ENCODE results near the gene STX12. TPM values are rescaled to one million over a fixed set of nuclear protein-coding genes. Genes with fewer than 3 reads are reported as not detected.
"Not testable (repeated sequence)": the region's sequence is repeated elsewhere in the genome, so short reads cannot be mapped to it uniquely, and the experiment has no call there.

STX12 gene
- total RNA-seq, 1 donor from 2014 or later = 47.7 TPM

GRCh38 chr1:27868932-27869718 lies 96.1 kb downstream of the STX12 start:
- no peak for TF ChIP-seq CTCF (IDR thresholded peaks at IDR 0.05; ENCODE audit: partially characterized antibody, unreplicated experiment)
- Mint-ChIP-seq H3K4me1 (ENCODE audit: low read depth, unreplicated experiment) (no peaks in the 10 kb centered on the region), H3K27ac (ENCODE audit: unreplicated experiment) (no peak overlapping the region), H3K4me3 (ENCODE audit: unreplicated experiment) (no peak overlapping the region), H3K9me3 (ENCODE audit: unreplicated experiment) (peaks cover 4% of the 10 kb centered on the region), H3K36me3 (ENCODE audit: unreplicated experiment) (no peaks in the 10 kb centered on the region), H3K27me3 (ENCODE audit: unreplicated experiment) (peaks cover 9% of the 10 kb centered on the region)
- DNase-seq = no peak

GRCh38 chr1:27869719-27870085 lies 96.7 kb downstream of the STX12 start:
- no peaks in the 10 kb centered on the region for H3K4me1 Mint-ChIP-seq (ENCODE audit: low read depth, unreplicated experiment)
- no peak for TF ChIP-seq CTCF (IDR thresholded peaks at IDR 0.05; ENCODE audit: partially characterized antibody, unreplicated experiment)
- H3K36me3 Mint-ChIP-seq (ENCODE audit: unreplicated experiment) = no peaks in the 10 kb centered on the region
- no peak overlapping the region for H3K4me3 Mint-ChIP-seq (ENCODE audit: unreplicated experiment)
- DNase-seq = no peak
- H3K27me3 Mint-ChIP-seq (ENCODE audit: unreplicated experiment) = peaks cover 9% of the 10 kb centered on the region
- peaks cover 4% of the 10 kb centered on the region for H3K9me3 Mint-ChIP-seq (ENCODE audit: unreplicated experiment)
- H3K27ac Mint-ChIP-seq (ENCODE audit: unreplicated experiment) = no peak overlapping the region

GRCh38 chr1:27871076-27871475 lies 98.1 kb downstream of the STX12 start:
- not testable (repeated sequence) for H3K36me3 Mint-ChIP-seq (ENCODE audit: unreplicated experiment)

GRCh38 chr1:27872059-27872801 lies 99.2 kb downstream of the STX12 start, which contains the start of gene THEMIS2:
Gene THEMIS2, plus strand, starts transcription at chr1:27872544. Its CDS starts 28 bp downstream, at chr1:27872572.
- Mint-ChIP-seq H3K4me1 (ENCODE audit: low read depth, unreplicated experiment) (no peaks in the 10 kb centered on the region), H3K36me3 (ENCODE audit: unreplicated experiment) (no peaks in the 10 kb centered on the region), H3K27me3 (ENCODE audit: unreplicated experiment) (peaks cover 8% of the 10 kb centered on the region), H3K4me3 (ENCODE audit: unreplicated experiment) (peak within 1 kb of the TSS; percentile 82), H3K27ac (ENCODE audit: unreplicated experiment) (no peak within 1 kb of the TSS), H3K9me3 (ENCODE audit: unreplicated experiment) (peaks cover 4% of the 10 kb centered on the region)
- TF ChIP-seq CTCF (IDR thresholded peaks at IDR 0.05; ENCODE audit: partially characterized antibody, unreplicated experiment) = no peak
- DNase-seq = peak; percentile 83

More at GRCh38 chr1:27871076-27871475, 98.1 kb downstream of the STX12 start:
- H3K9me3 Mint-ChIP-seq (ENCODE audit: unreplicated experiment); H3K27me3 Mint-ChIP-seq (ENCODE audit: unreplicated experiment); DNase-seq; H3K27ac Mint-ChIP-seq (ENCODE audit: unreplicated experiment); H3K4me1 Mint-ChIP-seq (ENCODE audit: low read depth, unreplicated experiment); H3K4me3 Mint-ChIP-seq (ENCODE audit: unreplicated experiment): not testable (repeated sequence)

GRCh38 chr1:27872802-27873551 lies 100.0 kb downstream of the STX12 start:
- Mint-ChIP-seq H3K4me3 (ENCODE audit: unreplicated experiment) (peak overlapping the region; percentile 82), H3K36me3 (ENCODE audit: unreplicated experiment) (no peaks in the 10 kb centered on the region), H3K4me1 (ENCODE audit: low read depth, unreplicated experiment) (no peaks in the 10 kb centered on the region), H3K27ac (ENCODE audit: unreplicated experiment) (no peak overlapping the region), H3K9me3 (ENCODE audit: unreplicated experiment) (peaks cover 4% of the 10 kb centered on the region), H3K27me3 (ENCODE audit: unreplicated experiment) (peaks cover 8% of the 10 kb centered on the region)
- no peak for DNase-seq
- no peak for TF ChIP-seq CTCF (IDR thresholded peaks at IDR 0.05; ENCODE audit: partially characterized antibody, unreplicated experiment)
